HL-60 (cell line): ENCODE measurements around the gene DENND1A.

Experiments used
- DNase-seq, 2 experiments: peaks; one replicate each; pipeline ENCODE4 v3.0.0-alpha.2; 2010 to 2020; ENCODE audit warnings: low read depth in 1 of 2, low spot score in 1 of 2
- H3K27ac ChIP-seq: fragments of 250-450 bp; sonication (Bioruptor Pico); replicated peaks from 2 replicates; pipeline ENCODE4 v1.5.1; 2020; ENCODE audit warnings: mild to moderate bottlenecking, moderate library complexity
- H3K27me3 ChIP-seq: fragments of 250-450 bp; sonication (Bioruptor Pico); 2 replicates; pipeline ENCODE4 v1.5.1; 2021; ENCODE audit warnings: mild to moderate bottlenecking, moderate library complexity; ENCODE audit not compliant: insufficient read depth, poor library complexity, severe bottlenecking
- H3K4me3 ChIP-seq: replicated peaks from 2 replicates; pipeline ENCODE4 v1.5.1; 2011; ENCODE audit warnings: mild to moderate bottlenecking, control low read depth, low read length; ENCODE audit not compliant: insufficient read depth
- GABPA ChIP-seq: IDR thresholded peaks from 2 replicates; pipeline ENCODE4 v1.6.1; 2012; ENCODE audit warnings: low read depth
- POLR2AphosphoS5 ChIP-seq: IDR thresholded peaks from 2 replicates; pipeline ENCODE4 v1.6.1; 2012; ENCODE audit warnings: low read depth
- SPI1 ChIP-seq: IDR thresholded peaks from 2 replicates; pipeline ENCODE4 v1.6.1; 2012; ENCODE audit warnings: low read depth, mild to moderate bottlenecking, borderline replicate concordance
- TF ChIP-seq, protein P1 (sequence below): IDR thresholded peaks from 2 replicates; pipeline ENCODE4 v1.6.1; 2012; ENCODE audit warnings: low read depth; ENCODE audit not compliant: insufficient replicate concordance
- TF ChIP-seq, protein P2 (sequence below): IDR thresholded peaks from one replicate; pipeline ENCODE4 v1.5.1; 2011; ENCODE audit warnings: low read length, control low read depth, inconsistent platforms; ENCODE audit not compliant: insufficient read depth

Gene DENND1A

DNA sequence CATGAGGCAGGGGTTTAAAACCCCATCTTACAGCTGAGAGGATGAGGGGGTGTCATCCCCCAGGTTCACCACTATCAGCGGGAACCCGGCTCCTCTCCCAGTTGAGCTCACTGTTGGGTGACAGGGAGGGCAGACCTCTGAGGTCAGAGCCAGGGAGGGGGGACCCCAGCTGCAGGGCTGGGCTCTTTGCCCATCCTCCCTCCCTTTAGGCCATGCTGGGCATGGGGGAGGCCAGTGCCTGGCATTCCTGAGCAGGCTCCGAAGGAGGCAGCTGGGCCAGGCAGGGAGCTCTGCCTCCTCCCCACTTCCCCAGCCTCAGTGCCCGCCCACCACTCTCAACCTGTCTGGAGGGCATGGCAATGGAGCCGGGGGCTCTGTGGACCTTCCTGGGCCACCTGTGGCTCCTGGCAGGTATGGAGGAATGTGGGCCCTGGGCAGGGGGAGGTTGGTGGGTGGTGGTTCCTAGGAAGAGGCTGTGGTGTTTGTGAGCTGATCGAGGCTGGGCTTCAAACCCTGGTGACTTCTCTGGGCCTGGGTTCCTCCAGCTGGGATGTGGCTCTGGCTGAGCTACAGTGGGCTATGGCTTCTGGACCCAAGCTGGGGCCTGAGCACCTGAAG lies 561.3 kb downstream of the DENND1A start:
- no peak overlapping the region for H3K4me3 ChIP-seq
- H3K27me3 ChIP-seq: peaks cover 17% of the 10 kb centered on the region
- TF ChIP-seq, protein P1, sequence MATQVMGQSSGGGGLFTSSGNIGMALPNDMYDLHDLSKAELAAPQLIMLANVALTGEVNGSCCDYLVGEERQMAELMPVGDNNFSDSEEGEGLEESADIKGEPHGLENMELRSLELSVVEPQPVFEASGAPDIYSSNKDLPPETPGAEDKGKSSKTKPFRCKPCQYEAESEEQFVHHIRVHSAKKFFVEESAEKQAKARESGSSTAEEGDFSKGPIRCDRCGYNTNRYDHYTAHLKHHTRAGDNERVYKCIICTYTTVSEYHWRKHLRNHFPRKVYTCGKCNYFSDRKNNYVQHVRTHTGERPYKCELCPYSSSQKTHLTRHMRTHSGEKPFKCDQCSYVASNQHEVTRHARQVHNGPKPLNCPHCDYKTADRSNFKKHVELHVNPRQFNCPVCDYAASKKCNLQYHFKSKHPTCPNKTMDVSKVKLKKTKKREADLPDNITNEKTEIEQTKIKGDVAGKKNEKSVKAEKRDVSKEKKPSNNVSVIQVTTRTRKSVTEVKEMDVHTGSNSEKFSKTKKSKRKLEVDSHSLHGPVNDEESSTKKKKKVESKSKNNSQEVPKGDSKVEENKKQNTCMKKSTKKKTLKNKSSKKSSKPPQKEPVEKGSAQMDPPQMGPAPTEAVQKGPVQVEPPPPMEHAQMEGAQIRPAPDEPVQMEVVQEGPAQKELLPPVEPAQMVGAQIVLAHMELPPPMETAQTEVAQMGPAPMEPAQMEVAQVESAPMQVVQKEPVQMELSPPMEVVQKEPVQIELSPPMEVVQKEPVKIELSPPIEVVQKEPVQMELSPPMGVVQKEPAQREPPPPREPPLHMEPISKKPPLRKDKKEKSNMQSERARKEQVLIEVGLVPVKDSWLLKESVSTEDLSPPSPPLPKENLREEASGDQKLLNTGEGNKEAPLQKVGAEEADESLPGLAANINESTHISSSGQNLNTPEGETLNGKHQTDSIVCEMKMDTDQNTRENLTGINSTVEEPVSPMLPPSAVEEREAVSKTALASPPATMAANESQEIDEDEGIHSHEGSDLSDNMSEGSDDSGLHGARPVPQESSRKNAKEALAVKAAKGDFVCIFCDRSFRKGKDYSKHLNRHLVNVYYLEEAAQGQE: no peak
- TF ChIP-seq POLR2AphosphoS5 (no peak), SPI1 (no peak), GABPA (no peak)
- TF ChIP-seq, protein P2, sequence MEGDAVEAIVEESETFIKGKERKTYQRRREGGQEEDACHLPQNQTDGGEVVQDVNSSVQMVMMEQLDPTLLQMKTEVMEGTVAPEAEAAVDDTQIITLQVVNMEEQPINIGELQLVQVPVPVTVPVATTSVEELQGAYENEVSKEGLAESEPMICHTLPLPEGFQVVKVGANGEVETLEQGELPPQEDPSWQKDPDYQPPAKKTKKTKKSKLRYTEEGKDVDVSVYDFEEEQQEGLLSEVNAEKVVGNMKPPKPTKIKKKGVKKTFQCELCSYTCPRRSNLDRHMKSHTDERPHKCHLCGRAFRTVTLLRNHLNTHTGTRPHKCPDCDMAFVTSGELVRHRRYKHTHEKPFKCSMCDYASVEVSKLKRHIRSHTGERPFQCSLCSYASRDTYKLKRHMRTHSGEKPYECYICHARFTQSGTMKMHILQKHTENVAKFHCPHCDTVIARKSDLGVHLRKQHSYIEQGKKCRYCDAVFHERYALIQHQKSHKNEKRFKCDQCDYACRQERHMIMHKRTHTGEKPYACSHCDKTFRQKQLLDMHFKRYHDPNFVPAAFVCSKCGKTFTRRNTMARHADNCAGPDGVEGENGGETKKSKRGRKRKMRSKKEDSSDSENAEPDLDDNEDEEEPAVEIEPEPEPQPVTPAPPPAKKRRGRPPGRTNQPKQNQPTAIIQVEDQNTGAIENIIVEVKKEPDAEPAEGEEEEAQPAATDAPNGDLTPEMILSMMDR: no peak
- no peak for DNase-seq
- H3K27ac ChIP-seq: no peak overlapping the region

DNA sequence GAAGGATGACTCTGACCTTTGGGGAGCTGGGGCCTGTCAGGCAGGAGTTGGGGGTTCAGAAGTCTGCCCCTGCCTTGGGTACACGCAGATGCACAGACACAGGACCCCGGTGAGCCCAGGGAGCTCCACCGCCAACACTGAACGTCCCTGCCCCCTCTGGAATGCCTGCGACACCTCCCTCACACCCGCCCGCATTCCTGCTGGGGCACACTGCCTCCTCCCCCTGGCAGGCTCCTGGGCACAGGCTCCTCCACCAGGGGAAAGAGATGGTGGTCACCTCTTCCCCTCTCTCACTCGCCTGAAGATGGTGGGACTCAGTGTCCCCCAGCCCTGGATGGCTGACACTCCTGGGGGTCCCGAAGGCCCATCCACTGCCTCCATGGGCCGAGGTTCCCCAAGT lies 561.9 kb downstream of the DENND1A start:
- DNase-seq: no peak
- no peak overlapping the region for H3K4me3 ChIP-seq
- no peak overlapping the region for H3K27ac ChIP-seq
- H3K27me3 ChIP-seq: peaks cover 16% of the 10 kb centered on the region
- TF ChIP-seq, protein P1: no peak
- TF ChIP-seq GABPA (no peak), SPI1 (no peak), POLR2AphosphoS5 (no peak)
- TF ChIP-seq, protein P2: no peak

DNA sequence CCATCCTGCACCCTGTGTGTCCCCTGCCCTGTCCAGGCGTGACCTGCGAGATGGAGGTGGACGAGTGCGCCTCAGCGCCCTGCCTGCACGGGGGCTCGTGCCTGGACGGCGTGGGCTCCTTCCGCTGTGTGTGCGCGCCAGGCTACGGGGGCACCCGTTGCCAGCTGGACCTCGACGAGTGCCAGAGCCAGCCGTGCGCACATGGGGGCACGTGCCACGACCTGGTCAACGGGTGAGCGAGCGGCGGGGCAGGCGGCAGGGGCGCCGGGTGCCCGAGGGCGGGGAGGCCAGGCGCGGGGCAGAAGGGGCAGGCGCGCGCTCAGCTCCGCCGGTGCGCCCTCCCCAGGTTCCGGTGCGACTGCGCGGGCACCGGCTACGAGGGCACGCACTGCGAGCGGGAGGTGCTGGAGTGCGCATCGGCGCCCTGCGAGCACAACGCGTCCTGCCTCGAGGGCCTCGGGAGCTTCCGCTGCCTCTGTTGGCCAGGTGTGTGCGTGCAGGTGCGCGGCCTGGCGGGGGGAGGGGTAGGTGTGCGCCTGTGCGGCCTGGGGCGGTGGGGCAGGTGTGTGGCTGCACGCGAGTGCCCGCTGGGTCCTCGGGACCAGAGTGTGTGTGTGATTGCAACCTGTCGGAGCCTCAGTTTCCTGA lies 563.9 kb downstream of the DENND1A start:
- Histone ChIP-seq H3K27ac (no peak overlapping the region), H3K27me3 (no peaks in the 10 kb centered on the region), H3K4me3 (no peak overlapping the region)
- no peak for DNase-seq
- TF ChIP-seq POLR2AphosphoS5: no peak
- TF ChIP-seq, protein P1: no peak
- no peak for TF ChIP-seq GABPA
- TF ChIP-seq, protein P2: no peak
- TF ChIP-seq SPI1: no peak
